22Rv1 (cell line): Measurements from ENCODE around the gene DNM1L.

Experiments
- H3K27ac ChIP-seq: fragments of 450-650 bp; 2 replicates; pipeline ENCODE4 v1.5.1; 2017
- ZFX ChIP-seq: fragments of 450-650 bp; IDR thresholded peaks from 2 replicates; pipeline ENCODE4 v1.6.1; 2017; ENCODE audit warnings: antibody characterized with exemption, borderline replicate concordance
- TF ChIP-seq, protein P1 (sequence below): fragments of 450-650 bp; IDR thresholded peaks from 2 replicates; pipeline ENCODE4 v1.5.1; 2017; ENCODE audit warnings: mild to moderate bottlenecking

Gene DNM1L

GRCh38 chr12:32679920-32680237 lies 778 bp downstream of the DNM1L start:
- peak overlapping the region; percentile 91 for H3K27ac ChIP-seq
- TF ChIP-seq ZFX, result no peak
- TF ChIP-seq, protein P1, sequence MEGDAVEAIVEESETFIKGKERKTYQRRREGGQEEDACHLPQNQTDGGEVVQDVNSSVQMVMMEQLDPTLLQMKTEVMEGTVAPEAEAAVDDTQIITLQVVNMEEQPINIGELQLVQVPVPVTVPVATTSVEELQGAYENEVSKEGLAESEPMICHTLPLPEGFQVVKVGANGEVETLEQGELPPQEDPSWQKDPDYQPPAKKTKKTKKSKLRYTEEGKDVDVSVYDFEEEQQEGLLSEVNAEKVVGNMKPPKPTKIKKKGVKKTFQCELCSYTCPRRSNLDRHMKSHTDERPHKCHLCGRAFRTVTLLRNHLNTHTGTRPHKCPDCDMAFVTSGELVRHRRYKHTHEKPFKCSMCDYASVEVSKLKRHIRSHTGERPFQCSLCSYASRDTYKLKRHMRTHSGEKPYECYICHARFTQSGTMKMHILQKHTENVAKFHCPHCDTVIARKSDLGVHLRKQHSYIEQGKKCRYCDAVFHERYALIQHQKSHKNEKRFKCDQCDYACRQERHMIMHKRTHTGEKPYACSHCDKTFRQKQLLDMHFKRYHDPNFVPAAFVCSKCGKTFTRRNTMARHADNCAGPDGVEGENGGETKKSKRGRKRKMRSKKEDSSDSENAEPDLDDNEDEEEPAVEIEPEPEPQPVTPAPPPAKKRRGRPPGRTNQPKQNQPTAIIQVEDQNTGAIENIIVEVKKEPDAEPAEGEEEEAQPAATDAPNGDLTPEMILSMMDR, result no peak

DNA sequence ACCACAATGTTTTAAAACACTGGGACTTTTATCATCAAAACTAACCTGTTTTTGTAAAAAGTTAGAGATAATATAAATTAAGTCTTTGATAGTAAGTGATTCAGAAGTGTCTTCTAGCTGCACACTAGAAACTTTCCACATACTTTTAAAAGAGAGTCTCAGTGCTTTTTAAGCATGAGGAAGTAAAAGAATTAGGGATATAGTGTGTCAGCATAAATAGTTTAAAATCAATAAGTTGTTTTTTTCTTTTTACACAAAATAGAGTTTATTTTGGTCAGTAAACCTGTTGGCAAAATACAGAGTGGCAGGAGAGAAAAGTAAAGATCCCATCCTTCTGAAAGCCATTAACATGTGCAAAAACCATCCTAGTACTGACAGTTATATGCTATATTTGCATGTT lies 1.7 kb downstream of the DNM1L start:
- peak overlapping the region; percentile 91; the same call in 1 of the 2 replicates for H3K27ac ChIP-seq
- TF ChIP-seq, protein P1, result no peak
- TF ChIP-seq ZFX, result no peak

DNA sequence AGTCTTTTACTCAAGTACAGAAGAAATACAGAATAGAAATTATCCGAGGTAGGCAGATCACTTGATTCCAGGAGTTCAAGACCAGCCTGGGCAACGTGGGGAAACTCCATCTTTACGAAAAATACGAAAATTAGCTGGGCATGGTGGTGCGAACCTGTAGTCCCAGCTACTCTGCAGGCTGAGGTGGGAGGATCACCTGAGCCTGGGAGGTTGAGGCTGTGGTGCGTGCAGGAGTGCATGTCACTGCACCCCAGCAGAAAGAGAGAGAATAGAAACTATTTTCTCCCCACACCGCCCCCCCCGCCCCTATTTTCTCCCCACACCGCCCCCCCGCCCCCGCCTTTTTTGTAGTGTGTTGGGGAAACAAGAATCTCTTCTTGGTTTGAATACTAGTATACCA lies 2.2 kb downstream of the DNM1L start:
- H3K27ac ChIP-seq, result no peak overlapping the region
- TF ChIP-seq ZFX, result no peak
- TF ChIP-seq, protein P1, result no peak

DNA sequence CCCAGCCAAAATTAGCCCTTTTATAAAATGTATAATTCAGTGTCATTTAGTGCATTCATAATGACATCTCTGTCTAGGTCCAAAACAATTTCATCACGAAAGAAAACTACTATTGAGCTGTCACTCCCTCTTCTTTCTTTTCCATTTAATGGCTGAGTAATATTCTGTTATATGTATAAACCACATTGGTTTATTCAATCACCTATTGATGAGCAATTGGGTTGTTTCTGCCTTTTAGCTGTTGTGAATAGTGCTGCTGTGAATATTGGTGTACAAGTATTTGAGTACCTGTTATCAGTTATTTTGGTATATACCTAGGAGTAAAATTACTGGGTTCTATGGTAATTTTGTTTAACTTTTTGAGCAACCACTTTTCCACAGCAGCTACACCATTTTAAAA lies 7.2 kb downstream of the DNM1L start:
- no peak for TF ChIP-seq ZFX
- TF ChIP-seq, protein P1, result no peak
- H3K27ac ChIP-seq, result no peak overlapping the region

DNA sequence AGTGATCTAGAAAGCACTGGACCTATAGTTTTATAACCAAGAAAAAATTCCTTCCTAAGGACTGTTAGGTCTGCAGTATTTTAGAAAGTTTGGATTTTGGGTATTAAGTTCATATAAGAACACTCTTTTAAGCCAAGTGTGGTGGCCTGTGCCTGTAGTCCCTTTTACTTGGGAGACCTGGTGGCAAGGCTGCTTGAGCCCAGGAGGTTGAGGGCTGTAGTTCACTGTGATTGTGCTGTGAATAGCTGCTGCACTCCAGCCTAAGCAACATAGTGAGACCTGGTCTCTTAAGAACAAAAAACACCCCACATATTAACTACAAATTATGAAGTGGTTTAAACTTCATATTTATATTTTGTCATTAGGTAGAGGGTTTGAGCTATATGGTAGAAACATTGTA lies 9.7 kb downstream of the DNM1L start:
- no peak for TF ChIP-seq ZFX
- TF ChIP-seq, protein P1, result no peak
- no peak overlapping the region for H3K27ac ChIP-seq

DNA sequence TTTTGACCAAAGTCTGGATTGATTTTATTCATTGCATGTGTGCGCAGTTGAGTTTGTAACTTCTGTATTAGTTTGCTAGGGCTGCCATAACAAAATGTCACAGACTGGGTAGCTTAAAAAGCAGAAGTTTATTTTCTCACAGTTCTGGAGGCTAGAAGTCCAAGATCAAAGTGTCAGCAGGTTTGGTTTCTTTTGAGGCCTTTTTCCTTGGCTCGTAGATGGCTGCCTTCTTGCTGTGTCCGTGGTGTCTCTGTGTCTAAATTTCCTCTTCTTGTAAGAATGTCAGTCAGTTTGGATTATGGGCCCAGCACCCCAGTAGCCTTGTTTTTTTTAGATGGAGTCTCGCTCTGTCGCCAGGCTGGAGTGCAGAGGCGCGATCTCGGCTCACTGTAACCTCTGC lies 11.8 kb downstream of the DNM1L start:
- no peak for TF ChIP-seq ZFX
- TF ChIP-seq, protein P1, result no peak
- no peak overlapping the region for H3K27ac ChIP-seq

GRCh38 chr12:32692358-32692757 lies 13.3 kb downstream of the DNM1L start:
- no peak overlapping the region for H3K27ac ChIP-seq

More at GRCh38 chr12:32692358-32692757, 13.3 kb downstream of the DNM1L start:
- TF ChIP-seq ZFX, result no peak
- TF ChIP-seq, protein P1, result no peak
